ENCODE results near the gene PAK1IP1. TPM values are rescaled to one million over a fixed set of nuclear protein-coding genes. Genes with fewer than 3 reads are reported as not detected.

PAK1IP1 gene
- polyA plus RNA-seq, 1 donor (not counting 4 experiments of a cell fraction or from before 2014, with no cell fraction given) = 36.3 TPM

GRCh38 chr6:10719296-10719963 lies 24.7 kb downstream of the PAK1IP1 start:
- H2AFZ ChIP-seq (ENCODE audit: control insufficient read depth, low read length) = no peak overlapping the region
- peak overlapping the region in 2 of 3 experiments; percentile 45 to 51 for H3K4me3 ChIP-seq (ENCODE audit: control insufficient read depth in 2 of 3, extremely low read depth in 1 of 3, insufficient read depth in 2 of 3, low read depth in 1 of 3, low read length in 3 of 3)
- peaks cover 5% of the 10 kb centered on the region for H3K9me3 ChIP-seq (ENCODE audit: control insufficient read depth, low read depth, low read length)
- H3K27ac ChIP-seq (ENCODE audit: control insufficient read depth, insufficient read depth, low read length) = no peak overlapping the region
- H4K20me1 ChIP-seq (ENCODE audit: control insufficient read depth, extremely low read depth, insufficient read depth, low read length) = no peaks in the 10 kb centered on the region
- H3K36me3 ChIP-seq (ENCODE audit: control insufficient read depth in 2 of 2, extremely low read depth in 1 of 2, insufficient read depth in 2 of 2, low read length in 2 of 2) = no peaks in the 10 kb centered on the region
- dilution Hi-C loops (cut with MboI; ENCODE audit: extremely low pct_ligation_motif_present, low sequenced_read_pairs) = no loop called here
- no peak overlapping the region for H3K9ac ChIP-seq (ENCODE audit: control insufficient read depth, extremely low read depth, insufficient read depth, low read length)
- H3K4me2 ChIP-seq (ENCODE audit: control insufficient read depth, extremely low read depth, insufficient read depth, low read depth, low read length) = no peak overlapping the region
- H3K9me1 ChIP-seq (ENCODE audit: control insufficient read depth, extremely low read depth, insufficient read depth, low read length) = no peaks in the 10 kb centered on the region
- TF ChIP-seq EZH2 (IDR thresholded peaks at IDR 0.05; ENCODE audit: low read length) = no peak
- TF ChIP-seq, protein P1, sequence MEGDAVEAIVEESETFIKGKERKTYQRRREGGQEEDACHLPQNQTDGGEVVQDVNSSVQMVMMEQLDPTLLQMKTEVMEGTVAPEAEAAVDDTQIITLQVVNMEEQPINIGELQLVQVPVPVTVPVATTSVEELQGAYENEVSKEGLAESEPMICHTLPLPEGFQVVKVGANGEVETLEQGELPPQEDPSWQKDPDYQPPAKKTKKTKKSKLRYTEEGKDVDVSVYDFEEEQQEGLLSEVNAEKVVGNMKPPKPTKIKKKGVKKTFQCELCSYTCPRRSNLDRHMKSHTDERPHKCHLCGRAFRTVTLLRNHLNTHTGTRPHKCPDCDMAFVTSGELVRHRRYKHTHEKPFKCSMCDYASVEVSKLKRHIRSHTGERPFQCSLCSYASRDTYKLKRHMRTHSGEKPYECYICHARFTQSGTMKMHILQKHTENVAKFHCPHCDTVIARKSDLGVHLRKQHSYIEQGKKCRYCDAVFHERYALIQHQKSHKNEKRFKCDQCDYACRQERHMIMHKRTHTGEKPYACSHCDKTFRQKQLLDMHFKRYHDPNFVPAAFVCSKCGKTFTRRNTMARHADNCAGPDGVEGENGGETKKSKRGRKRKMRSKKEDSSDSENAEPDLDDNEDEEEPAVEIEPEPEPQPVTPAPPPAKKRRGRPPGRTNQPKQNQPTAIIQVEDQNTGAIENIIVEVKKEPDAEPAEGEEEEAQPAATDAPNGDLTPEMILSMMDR (optimal IDR thresholded peaks at IDR 0.05 in 1 of 3, IDR thresholded peaks at IDR 0.05 in 1 of 3, conservative IDR thresholded peaks at IDR 0.05 in 1 of 3; ENCODE audit: extremely low read depth in 1 of 3, insufficient read depth in 2 of 3, low read length in 3 of 3) = no peak
- H3K79me2 ChIP-seq (ENCODE audit: control insufficient read depth, insufficient read depth, low read length) = peaks cover 15% of the 10 kb centered on the region
- H3K27me3 ChIP-seq (ENCODE audit: control insufficient read depth, extremely low read depth, insufficient read depth, low read length) = no peaks in the 10 kb centered on the region
- no peak for DNase-seq (ENCODE audit: low read depth, low spot score)
- H3K4me1 ChIP-seq (ENCODE audit: control insufficient read depth, extremely low read depth, insufficient read depth, low read length) = peaks cover 17% of the 10 kb centered on the region
- no peak for FAIRE-seq

- FAIRE-seq = no peak
- H2AFZ ChIP-seq (ENCODE audit: control insufficient read depth, low read length) = no peak overlapping the region
Measured at GRCh38 chr6:10719964-10720264, 25.1 kb downstream of the PAK1IP1 start.

More at GRCh38 chr6:10719964-10720264, 25.1 kb downstream of the PAK1IP1 start:
- no peak for DNase-seq (ENCODE audit: low read depth, low spot score)
- no peaks in the 10 kb centered on the region for H3K27me3 ChIP-seq (ENCODE audit: control insufficient read depth, extremely low read depth, insufficient read depth, low read length)
- no peaks in the 10 kb centered on the region for H4K20me1 ChIP-seq (ENCODE audit: control insufficient read depth, extremely low read depth, insufficient read depth, low read length)
- peak overlapping the region; percentile 14 to 51 (median 45) for H3K4me3 ChIP-seq (ENCODE audit: control insufficient read depth in 2 of 3, extremely low read depth in 1 of 3, insufficient read depth in 2 of 3, low read depth in 1 of 3, low read length in 3 of 3)
- dilution Hi-C loops (cut with MboI; ENCODE audit: extremely low pct_ligation_motif_present, low sequenced_read_pairs) = no loop called here
- H3K27ac ChIP-seq (ENCODE audit: control insufficient read depth, insufficient read depth, low read length) = peak overlapping the region; percentile 8
- no peaks in the 10 kb centered on the region for H3K9me1 ChIP-seq (ENCODE audit: control insufficient read depth, extremely low read depth, insufficient read depth, low read length)
- TF ChIP-seq, protein P1 (optimal IDR thresholded peaks at IDR 0.05 in 1 of 3, IDR thresholded peaks at IDR 0.05 in 1 of 3, conservative IDR thresholded peaks at IDR 0.05 in 1 of 3; ENCODE audit: extremely low read depth in 1 of 3, insufficient read depth in 2 of 3, low read length in 3 of 3) = no peak
- no peak for TF ChIP-seq EZH2 (IDR thresholded peaks at IDR 0.05; ENCODE audit: low read length)
- H3K9ac ChIP-seq (ENCODE audit: control insufficient read depth, extremely low read depth, insufficient read depth, low read length) = peak overlapping the region; percentile 58
- H3K4me2 ChIP-seq (ENCODE audit: control insufficient read depth, extremely low read depth, insufficient read depth, low read depth, low read length) = peak overlapping the region; percentile 32
- peaks cover 17% of the 10 kb centered on the region for H3K4me1 ChIP-seq (ENCODE audit: control insufficient read depth, extremely low read depth, insufficient read depth, low read length)
- H3K9me3 ChIP-seq (ENCODE audit: control insufficient read depth, low read depth, low read length) = peaks cover 5% of the 10 kb centered on the region
- peaks cover 19% of the 10 kb centered on the region for H3K79me2 ChIP-seq (ENCODE audit: control insufficient read depth, insufficient read depth, low read length)
- peaks cover 3% of the 10 kb centered on the region in 2 experiments for H3K36me3 ChIP-seq (ENCODE audit: control insufficient read depth in 2 of 2, extremely low read depth in 1 of 2, insufficient read depth in 2 of 2, low read length in 2 of 2)

Data from keratinocyte (primary cell).